NCI-H69 (cell line): ENCODE results near the gene IPO13.
A peak's percentile ranks its signal among the peaks of the same experiment; 100 is the strongest.

ENCODE experiments used
- DNase-seq: peaks from one replicate; lab custom pipeline; 2025; lab: John Stamatoyannopoulos, UW

Gene IPO13

DNA sequence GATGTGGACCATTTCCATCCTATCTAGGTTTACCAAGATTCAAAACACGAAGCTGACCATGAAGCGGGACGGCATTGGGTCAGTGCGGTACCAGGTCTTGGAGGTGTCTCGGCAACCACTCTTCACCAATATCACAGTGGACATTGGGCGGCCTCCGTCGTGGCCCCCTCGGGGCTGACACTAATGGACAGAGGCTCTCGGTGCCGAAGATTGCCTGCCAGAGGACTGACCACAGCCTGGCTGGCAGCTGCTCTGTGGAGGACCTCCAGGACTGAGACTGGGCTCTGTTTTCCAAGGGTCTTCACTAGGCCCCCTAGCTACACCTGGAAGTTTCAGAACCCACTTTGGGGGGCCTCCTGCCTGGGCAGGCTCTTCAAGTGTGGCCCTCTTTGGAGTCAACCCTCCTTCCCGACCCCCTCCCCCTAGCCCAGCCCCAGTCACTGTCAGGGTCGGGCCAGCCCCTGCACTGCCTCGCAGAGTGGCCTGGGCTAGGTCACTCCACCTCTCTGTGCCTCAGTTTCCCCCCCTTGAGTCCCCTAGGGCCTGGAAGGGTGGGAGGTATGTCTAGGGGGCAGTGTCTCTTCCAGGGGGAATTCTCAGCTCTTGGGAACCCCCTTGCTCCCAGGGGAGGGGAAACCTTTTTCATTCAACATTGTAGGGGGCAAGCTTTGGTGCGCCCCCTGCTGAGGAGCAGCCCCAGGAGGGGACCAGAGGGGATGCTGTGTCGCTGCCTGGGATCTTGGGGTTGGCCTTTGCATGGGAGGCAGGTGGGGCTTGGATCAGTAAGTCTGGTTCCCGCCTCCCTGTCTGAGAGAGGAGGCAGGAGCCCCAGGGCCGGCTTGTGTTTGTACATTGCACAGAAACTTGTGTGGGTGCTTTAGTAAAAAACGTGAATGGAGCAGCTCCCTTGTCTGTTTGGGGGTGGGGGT is 43.8 kb downstream of the IPO13 start:
- DNase-seq: peak; percentile 32

DNA sequence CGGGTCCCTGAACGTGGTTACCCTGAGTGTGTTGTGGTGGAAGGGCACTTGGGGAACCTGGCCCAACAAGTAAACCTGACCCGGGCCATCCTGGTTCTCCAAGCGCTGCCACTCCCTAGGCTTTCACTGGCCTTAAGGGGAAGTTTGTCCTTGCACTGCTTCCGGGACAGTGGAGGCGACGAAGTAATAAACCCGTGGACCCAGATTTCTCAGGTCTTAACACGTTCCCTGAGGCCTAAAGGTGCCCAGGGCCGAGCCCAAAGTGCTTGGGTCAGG is 44.4 kb downstream of the IPO13 start:
- DNase-seq: no peak

DNA sequence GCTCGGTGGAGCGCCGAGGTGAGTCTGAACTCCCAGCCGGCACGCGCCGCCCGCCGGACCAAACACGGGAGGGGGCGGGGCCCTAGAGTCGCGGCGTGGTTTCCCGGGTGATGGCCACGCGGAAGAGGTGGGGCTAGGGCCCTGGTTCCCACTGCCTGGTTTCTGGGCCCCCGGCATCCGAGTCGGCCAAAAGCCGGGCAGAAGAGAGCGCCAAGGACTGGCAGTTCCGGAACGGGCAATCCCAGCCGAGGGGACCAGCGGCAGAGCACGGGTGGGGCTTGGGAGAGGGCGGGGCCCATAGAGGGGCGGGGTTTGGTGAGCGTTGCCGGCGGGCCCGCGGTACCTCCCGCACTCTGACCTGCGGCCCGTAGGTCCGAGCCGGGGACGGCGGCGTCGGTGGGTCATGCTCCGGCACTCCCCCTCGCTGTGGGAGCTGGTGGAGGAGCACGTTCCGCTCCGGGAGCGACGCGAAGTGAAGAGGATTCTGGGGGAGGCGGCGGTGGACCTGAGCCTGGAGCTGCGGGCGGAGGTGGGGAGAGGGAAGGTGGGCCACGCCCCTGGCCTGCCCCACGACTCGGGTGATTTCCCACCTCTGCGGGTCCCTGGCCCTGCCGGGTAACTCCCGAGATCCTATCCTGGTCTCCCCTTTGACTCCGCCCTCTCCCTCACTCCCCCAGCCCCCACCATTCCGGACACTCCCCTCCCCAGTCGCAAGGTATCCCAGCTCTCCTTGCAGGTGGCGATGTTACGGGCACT is 44.9 kb downstream of the IPO13 start, which contains the start of gene CCDC24:
TSS of gene CCDC24 (plus strand) at position 124 of the 756 bp plus-strand sequence. CDS start at position 404, 280 bp downstream.
- DNase-seq: peak; percentile 84

DNA sequence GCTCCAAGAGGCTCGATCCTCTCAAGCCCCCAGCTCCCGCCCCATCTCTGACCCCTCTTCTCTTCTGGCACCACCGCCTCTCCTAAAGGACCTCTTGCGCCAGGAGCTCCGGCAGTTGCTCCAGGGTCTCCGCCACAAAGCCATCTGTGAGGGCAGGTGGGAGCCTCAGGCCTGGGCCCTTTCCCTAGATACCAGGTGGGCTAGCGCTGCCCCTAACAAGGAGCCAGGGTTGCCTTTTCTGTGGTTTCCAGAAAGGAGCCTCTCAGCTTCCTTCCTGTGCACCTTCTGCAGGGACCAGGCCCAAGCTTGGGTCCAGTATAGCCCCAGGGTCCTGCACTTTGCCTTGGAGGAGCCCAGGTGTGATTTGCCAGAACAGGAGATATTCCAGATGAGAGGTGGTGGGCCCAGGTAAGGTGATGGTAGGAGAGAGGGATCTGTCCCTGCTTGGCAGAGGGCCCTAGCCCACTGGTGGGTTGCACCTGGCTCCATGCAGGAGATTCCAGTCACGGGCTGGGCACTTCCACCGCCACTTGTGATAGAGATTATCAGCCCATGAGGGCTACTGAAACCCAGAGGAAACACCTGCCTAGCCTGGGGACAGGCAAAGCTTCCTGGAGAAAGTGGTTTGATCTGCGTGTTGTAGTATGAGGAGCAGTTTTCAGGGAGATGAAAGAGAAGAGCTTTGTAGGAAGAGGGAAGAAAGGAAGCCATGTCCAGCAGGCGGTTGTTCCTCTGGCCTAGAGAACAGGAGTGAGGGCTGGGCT is 45.7 kb downstream of the IPO13 start:
- no peak for DNase-seq

DNA sequence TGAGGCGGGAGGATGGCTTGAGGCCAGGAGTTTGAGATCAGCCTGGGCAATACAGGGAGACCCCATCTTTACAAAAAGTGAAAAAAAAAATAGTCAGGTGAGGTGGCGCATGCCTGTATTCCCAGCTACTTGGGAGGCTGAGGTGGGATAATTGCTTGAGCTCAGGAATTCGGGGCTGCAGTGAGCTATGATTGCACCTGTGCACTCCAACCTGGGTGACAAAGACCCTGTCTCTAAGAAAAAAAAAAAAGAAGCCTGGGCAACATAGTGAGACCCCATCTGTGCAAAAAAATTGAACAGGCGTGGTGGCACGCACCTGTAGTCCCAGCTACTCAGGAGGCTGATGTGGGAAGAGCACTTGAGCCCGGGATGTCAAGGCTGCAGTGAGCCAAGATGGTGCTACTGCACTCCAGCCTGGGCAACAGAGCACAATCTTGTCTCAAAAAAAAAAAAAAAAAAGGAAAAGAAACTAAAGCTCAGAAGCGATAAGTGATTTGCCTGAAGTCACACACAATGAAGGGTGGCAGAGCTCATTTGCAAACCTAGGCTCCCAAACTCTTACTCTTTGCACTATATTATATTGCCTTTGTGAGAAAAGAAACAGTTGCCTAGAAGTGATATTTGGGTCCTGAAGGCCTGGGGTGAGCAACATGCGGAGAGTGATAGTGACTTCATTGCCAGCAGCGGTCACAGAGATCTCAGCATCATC is 46.6 kb downstream of the IPO13 start:
- no peak for DNase-seq

DNA sequence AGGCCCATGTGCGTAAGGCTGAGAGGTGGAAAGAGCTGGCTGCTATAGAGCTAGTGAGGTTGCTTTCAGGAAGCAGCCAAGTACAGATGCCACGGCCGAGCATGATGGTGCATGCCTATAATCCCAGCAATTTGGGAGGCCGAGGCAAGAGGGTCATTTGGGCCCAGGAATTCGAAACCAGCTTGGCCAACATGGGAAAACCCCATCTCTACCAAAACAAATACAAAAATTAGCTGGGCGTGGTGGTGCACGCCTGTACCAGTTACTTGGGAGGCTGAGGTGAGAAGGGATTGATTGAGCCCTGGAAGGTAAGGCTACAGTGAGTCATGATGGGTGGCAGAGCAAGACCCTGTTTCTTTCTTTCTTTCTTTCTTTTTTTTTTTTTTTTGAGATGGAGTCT is 47.3 kb downstream of the IPO13 start:
- no peak for DNase-seq

DNA sequence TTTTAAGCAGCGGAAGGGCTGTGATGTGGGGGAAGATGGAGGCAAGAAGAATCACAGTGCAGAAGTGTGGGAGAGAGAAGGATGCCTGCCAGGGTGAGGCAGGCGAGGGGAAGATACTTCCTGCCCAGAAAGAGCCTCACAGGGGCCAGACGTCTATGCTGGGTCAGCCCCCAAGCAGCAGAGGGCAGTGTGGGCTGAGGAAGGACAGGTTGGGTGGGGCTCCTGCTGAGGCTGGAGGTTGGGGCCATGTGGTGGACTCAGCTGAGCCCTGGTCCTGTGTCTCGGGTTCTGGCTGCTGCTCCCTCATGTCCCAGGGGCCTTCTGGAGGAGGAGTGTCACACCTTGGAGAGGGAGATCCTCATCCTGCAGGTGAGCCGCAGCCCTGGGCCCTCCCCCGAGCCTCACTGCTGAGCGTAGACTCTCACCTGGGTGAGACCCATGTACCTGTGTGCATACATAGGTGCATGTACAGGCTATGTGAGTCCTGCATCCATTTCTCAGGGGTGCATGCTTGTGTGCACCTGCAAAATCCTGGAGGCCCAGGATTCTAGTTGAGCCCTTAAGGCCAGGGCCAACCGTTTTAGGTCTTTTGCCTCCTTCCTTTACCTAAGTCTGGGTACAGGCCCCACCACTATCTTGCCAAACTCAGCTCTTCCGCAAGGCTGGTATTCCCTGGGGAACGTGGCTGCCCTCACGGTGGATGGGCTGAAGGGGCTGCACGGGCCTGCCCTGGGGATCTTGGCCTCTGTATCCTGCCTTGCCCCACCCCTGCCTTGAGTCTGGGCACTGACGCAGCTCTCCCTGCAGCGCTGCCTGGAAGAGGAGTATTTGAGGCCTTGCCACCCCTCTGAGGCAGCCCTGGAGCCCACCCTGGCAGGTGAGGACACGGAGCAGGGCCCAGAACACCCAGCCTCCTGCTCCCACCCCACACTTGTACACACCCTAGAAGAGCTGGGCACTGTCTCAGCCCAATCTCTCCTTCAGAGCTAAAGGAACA is 48.3 kb downstream of the IPO13 start:
- peak; percentile 57 for DNase-seq

DNA sequence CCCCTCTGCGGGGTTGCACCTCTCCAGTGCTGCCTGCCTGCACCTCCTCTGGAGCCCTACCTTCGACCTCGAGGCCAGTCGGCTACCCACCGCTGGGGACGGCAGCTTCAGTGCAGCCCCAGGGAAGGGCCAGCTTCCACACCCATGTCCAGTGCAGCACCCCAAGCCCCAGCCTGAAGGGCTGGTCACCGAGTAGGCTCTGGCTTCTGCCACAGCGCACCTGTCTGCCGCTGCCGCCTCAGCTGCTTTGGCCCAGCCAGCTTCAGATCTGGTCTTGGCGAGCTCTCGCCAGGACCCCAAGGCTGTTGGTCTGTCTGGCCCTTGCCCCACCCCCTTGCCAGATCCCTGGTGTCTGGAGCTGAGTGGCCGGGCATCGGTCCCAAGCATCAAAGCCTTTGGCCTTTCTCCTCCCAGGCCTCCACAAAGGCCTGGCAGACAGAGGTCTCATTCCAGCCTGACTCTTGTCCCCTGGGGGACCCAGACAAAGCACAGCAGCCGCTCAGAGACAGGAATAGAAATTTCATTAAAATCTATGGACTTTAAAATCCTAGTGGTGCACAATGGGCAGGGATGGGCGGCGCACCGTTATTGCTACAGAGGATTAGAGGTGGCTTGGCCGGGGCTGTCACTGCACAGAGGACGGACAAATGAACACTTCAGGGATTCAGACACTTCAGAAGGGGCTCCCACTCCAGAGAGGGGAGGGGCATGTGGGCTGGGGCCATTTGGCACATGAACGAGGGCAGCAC is 49.4 kb downstream of the IPO13 start:
- DNase-seq: no peak

DNA sequence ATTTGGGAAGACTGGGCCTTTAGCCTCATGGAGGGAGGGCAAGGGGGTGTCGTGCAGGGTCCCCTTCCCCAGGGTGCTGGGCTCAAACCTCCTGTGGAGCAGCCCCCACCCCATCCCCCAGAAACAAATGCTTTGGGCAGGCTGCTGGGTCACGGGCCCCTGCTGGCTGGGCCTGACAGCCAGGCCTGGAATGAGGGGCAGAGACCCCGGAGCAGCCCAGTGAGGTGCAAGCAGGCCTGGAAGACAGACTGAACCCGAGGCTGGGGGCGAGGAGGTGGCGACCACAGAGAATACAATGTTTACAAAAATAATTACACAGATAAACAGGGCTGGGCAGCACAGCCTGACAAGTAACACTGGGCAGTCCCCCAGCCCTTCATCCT is 50.0 kb downstream of the IPO13 start:
- peak; percentile 16 for DNase-seq

DNA sequence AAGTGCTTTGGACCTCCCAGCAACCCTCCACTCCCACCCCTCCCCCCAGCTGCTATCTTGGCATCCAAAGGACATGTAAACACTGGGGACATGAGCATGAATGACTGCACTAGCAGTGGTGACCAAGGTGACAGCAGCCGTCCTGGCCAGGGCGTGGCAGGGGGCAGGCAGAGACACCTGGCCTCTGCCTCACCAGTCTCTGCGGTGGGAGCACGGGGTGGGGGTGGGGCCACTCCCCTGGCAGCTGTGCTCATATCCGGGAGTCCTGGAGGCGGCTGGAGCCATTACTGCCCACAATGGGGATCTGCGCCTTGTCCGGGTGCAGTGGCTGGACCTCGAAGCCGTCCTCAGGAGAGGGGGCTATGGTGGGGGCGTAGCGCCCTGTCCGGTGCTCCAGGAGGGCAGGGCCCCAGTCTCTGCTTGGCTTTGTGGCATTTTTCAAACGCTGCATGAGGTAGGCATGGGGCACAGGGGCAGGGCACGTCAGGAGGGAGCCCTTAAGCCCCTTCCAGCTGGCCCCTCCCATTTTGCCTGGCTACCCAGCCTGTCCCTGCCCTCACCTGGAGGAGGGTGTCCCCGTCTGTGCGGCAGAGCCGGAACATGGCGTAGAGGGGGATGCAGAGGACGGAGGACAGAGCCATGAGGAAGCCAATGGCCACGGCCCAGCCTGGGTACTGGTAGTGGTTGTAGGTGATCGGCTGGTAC is 50.7 kb downstream of the IPO13 start:
- DNase-seq: peak; percentile 67

DNA sequence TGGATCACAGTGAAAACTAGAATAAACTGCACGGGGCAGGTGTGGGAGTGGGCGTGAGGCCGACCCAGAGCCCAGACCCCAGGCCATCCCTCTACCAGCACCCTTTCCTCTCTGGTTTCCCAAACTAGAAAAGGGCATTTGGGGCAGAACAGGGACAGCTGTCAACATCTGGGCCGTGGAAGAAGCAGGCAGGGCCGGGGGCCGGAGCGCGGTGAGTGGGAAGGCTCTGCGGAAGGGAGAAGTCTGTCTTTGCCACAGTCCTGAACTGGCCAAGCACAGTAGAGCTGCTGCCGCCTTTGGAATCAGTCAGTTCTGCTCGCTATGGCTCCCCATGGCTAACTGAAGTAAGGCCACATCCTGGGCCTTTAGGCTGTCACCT is 51.2 kb downstream of the IPO13 start:
- DNase-seq: no peak

DNA sequence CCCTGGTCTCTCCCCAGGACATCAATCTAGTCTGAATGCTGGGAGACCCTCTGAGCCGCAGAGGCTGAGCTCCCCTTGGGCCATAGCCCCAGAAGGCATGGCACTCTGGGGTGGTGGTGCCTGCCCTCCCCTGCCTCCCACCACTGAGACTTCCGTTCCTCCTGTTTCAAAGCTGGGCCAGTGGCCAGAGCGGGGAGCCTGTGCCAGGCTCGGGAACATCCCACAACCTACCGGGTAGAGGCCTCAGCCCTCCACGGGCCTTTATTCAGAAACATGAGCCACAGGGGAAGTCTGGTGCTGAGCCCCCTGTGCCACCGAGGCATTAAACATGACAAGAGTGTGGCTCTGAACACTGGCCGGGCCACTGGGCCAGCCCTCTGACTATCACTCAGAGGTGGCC is 52.7 kb downstream of the IPO13 start:
- DNase-seq: no peak

DNA sequence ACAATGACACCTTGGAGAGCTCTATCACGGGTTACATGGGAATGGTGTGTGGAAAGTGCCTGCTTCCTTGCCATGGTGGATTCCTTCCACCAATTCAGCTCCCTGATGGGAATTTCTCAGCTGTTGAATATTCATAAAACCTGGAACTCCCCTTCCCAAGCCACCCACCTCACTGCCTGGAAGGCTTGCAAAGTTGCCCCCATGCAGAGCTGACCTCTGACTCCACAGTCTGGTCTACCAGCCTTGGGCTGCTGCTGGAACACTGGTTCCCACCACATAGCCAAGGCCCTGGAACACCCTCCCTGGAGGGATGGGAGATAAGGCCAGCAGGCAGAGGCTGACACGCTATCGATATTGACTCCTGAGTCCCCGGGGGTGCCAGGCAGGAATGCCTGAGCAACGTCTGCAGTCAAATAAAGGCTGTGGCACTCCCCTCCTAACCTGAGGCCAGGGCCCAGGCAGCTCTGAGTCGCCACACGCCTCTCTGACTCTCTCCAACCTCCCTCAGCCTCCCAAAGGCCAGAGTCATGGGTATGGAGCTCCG is 53.4 kb downstream of the IPO13 start:
- no peak for DNase-seq

DNA sequence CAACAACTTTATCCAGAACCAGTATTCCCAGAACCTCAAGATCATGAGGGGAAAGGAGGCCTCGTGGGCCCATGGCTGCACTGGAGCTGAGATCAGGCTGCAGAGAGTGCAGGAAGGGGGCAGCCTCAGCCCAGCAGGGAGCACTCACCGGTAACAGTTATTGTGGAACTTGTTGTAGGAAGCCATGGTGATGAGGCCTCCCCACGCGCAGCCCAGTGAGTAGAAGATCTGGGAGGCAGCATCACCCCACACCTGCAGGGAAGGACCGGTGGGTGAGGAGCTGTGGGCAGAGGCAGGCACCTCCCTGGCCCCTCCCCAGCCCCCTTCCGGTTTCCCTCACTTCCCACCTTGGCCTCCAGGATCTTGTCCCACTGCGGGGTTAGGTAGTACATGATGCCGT is 55.4 kb downstream of the IPO13 start:
- DNase-seq: no peak

DNA sequence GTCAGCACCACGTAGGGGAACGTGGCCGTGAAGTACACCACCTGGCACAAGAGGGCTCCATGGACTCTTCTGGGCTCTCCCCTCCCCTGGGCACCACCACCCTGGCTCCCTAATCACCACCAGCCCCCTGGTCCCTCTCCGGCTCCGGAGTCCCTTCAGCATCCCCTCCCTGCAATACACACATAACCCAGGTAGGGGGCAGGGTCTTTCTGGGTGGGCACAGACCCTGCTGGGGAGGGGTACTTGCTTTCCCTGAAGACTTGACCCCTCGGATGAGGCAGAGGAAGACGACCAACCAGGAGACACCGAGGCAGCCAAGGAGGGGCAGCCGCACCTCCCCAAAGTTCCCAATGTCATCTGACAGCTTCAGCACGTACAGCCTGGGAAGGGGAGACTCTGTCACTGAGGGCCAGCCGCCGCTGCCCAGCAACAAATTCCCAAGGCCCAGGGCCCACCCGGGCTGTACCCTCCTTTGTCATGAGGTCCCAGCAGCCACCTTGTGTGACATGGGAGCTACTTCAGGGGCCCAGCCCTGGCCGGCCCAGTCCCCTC is 55.9 kb downstream of the IPO13 start:
- no peak for DNase-seq

DNA sequence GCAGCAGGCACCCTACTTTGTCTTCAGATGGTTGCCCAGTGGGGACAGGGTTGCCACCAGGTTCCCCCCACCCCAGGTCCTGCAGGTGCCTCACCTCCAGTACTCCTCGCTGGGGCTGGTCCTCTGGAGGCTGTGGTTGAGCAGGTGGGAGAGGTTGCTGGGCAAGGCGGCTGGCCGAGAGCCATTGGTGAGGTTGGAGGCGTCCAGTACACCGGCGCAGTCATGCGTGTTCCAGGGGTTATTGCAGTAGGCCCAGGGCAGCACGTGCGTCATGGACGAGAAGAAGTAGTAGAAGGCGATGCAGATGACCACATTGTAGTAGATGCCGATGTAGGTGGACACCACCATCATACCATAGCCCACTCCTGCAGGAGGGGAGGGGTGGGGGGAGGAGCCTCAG is 61.5 kb downstream of the IPO13 start:
- no peak for DNase-seq

DNA sequence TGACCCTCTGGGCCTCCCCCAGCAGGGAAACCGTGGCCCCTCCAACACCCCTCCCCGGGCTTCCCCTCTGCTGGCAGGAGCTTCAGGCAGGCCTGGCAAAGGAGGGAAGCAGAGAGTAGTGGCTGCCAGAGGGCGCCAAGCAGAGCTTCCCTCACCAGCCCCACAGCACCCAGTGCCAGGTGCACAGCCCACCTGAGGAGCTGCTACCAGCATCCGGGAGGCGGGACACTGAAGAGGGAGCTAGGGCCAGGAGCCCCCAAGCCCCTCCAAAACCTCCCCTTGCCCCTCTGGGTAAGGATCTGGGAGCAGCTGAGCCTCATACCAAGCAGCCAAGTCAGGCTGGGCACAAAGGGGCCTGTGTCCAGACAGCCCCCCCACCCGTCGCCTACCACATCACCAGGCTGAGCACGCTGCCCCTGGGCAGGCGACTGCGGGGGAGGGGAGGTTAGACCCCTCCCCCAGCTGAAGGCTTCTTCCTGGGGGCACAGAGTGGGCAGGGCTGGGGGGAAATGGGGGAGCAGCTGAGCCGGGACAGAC is 64.3 kb downstream of the IPO13 start:
- DNase-seq: no peak

DNA sequence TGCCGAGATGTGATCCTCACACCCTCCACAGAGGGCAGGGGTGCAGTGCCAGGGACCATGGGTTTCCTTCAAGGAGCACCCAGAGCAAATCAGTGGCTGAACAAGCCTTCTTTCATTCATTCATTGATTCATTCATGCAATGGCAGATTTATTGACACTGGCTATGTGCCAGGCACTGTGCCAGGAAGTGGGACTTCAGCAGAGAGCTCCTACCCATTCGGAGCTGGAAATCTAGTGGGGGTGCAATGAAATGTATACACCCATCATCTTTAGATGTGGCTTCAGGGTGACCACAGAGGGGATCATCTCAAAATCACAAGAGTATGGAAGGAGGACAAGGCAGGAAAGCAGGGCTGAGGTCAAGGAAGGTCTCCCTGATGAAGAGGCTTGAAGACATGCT is 65.7 kb downstream of the IPO13 start:
- peak; percentile 41 for DNase-seq
